PC-3 (cell line): ENCODE data around the gene CTBP2.

Experiments
- CTCF ChIP-seq: fragments of 300-600 bp; sonication (generic); conservative IDR thresholded peaks from 2 replicates; pipeline ENCODE4 v1.5.1; 2017; ENCODE audit warnings: antibody characterized with exemption, low read depth, mild to moderate bottlenecking, low read length
- EZH2 ChIP-seq: fragments of 300-600 bp; sonication (generic); IDR thresholded peaks from one replicate; pipeline ENCODE4 v1.6.1; 2017; ENCODE audit warnings: antibody characterized with exemption, mild to moderate bottlenecking, low read length; ENCODE audit not compliant: unreplicated experiment

- no peak for TF ChIP-seq CTCF
- no peak for TF ChIP-seq EZH2
Observed at GRCh38 chr10:124974131-124974530, 186.2 kb downstream of the CTBP2 start.
